ENCODE data around the gene UGT1A4. TPM values are rescaled to one million over a fixed set of nuclear protein-coding genes. Genes with fewer than 3 reads are reported as not detected.

The UGT1A4 gene
- total and polyA plus RNA-seq, 11 donors = not detected

GRCh38 chr2:233711312-233712008 is 7.1 kb upstream of the UGT1A4 start:
- Histone ChIP-seq H3K27me3 (peaks cover 0 to 16% (median 4%) of the 10 kb centered on the region in 9 donors), H3K27ac (no peak overlapping the region), H3K4me1 (no peaks in the 10 kb centered on the region), H3K4me3 (no peak overlapping the region), H3K36me3 (no peaks in the 10 kb centered on the region), H3K9me3 (no peaks in the 10 kb centered on the region)
- DNase-seq (peak; percentile 47 to 79 (median 61)), ATAC-seq (peak in 3 of 4 donors; percentile 75 to 85 (median 76))
- TF ChIP-seq POLR2A (IDR thresholded peaks at IDR 0.05) (no peak), CTCF (IDR thresholded peaks at IDR 0.05) (peak; percentile 48 to 83 (median 71))
- WGBS, 4 donors = 35 to 42% (median 36%) methylated on average over 10 to 11 of the region's 11 CpGs
- intact Hi-C loops (cut with DNase I) = loop anchor here in 1 of 10 donors (10.0 kb wide), 1 partner anchor 267 kb away; no protein-coding TSS in a partner anchor

- Histone ChIP-seq H3K4me3 (no peak within 1 kb of the TSS), H3K27ac (no peak within 1 kb of the TSS), H3K4me1 (no peaks in the 10 kb centered on the region), H3K9me3 (no peaks in the 10 kb centered on the region), H3K27me3 (peaks cover 0 to 26% (median 6%) of the 10 kb centered on the region in 9 donors), H3K36me3 (no peaks in the 10 kb centered on the region)
- WGBS, 4 donors = 78 to 83% (median 80%) methylated on average over 14 of the region's 14 CpGs
- ATAC-seq (no peak), DNase-seq (no peak)
- intact Hi-C loops (cut with DNase I) = loop anchor here in 1 of 10 donors (10.0 kb wide), 1 partner anchor 268 kb away; no protein-coding TSS in a partner anchor
- no peak for TF ChIP-seq CTCF (IDR thresholded peaks at IDR 0.05)
- no peak for TF ChIP-seq POLR2A (IDR thresholded peaks at IDR 0.05)
Observed at GRCh38 chr2:233712611-233713261, 5.8 kb upstream of the UGT1A4 start, which contains the start of gene UGT1A5. Gene UGT1A5, plus strand, starts transcription at chr2:233712907. Its CDS starts 85 bp downstream, at chr2:233712992.

GRCh38 chr2:233713262-233713615 is 5.3 kb upstream of the UGT1A4 start:
- TF ChIP-seq CTCF (IDR thresholded peaks at IDR 0.05) = no peak
- TF ChIP-seq POLR2A (IDR thresholded peaks at IDR 0.05) = no peak
- intact Hi-C loops (cut with DNase I) = loop anchor here in 1 of 10 donors (10.0 kb wide), 1 partner anchor 268 kb away; no protein-coding TSS in a partner anchor
- no peaks in the 10 kb centered on the region for H3K4me1 ChIP-seq
- DNase-seq = no peak
- WGBS, 4 donors = 73 to 83% (median 80%) methylated on average over 7 of the region's 7 CpGs
- H3K27ac ChIP-seq = no peak overlapping the region
- no peak for ATAC-seq
- no peaks in the 10 kb centered on the region for H3K36me3 ChIP-seq
- H3K27me3 ChIP-seq = peaks cover 0 to 31% (median 6%) of the 10 kb centered on the region in 9 donors
- no peak overlapping the region for H3K4me3 ChIP-seq
- H3K9me3 ChIP-seq = no peaks in the 10 kb centered on the region

- peaks cover 0 to 33% (median 6%) of the 10 kb centered on the region in 9 donors for H3K27me3 ChIP-seq
- DNase-seq (no peak), ATAC-seq (no peak)
- H3K9me3 ChIP-seq = no peaks in the 10 kb centered on the region
- no peak overlapping the region for H3K27ac ChIP-seq
- WGBS, 4 donors = 74 to 82% (median 76%) methylated on average over 2 of the region's 2 CpGs
- H3K36me3 ChIP-seq = no peaks in the 10 kb centered on the region
- no peak overlapping the region for H3K4me3 ChIP-seq
- no peaks in the 10 kb centered on the region for H3K4me1 ChIP-seq
- intact Hi-C loops (cut with DNase I) = loop anchor here in 1 of 10 donors (10.0 kb wide), 1 partner anchor 269 kb away; no protein-coding TSS in a partner anchor
- TF ChIP-seq POLR2A (IDR thresholded peaks at IDR 0.05) (no peak), CTCF (IDR thresholded peaks at IDR 0.05) (no peak)
Observed at GRCh38 chr2:233714121-233714520, 4.4 kb upstream of the UGT1A4 start.
